T-helper 1 cell treated with Interleukin-12 subunit alpha and Interleukin-12 subunit beta and Interleukin-4 antibody, amounts not matched to agents 30 μg/mL and 1 μg/mL, for 36 hours (primary cell): Measurements from ENCODE around the gene PAN3.
A peak's percentile ranks its signal among the peaks of the same experiment; 100 is the strongest.
"Not testable (repeated sequence)": the region's sequence is repeated elsewhere in the genome, so short reads cannot be mapped to it uniquely, and the experiment has no call there.

Experiments
- H3K27ac Mint-ChIP-seq: one replicate; pipeline ENCODE4 v1.8.0; 2021; ENCODE audit warnings: mild to moderate bottlenecking, mixed read lengths
- H3K27me3 Mint-ChIP-seq: one replicate; pipeline ENCODE4 v1.8.0; 2021; ENCODE audit warnings: low read depth, mixed read lengths
- H3K36me3 Mint-ChIP-seq: one replicate; pipeline ENCODE4 v1.8.0; 2021; ENCODE audit warnings: low read depth, mixed read lengths
- H3K4me1 Mint-ChIP-seq: one replicate; pipeline ENCODE4 v1.8.0; 2021; ENCODE audit warnings: low read depth, mixed read lengths
- H3K4me3 Mint-ChIP-seq: one replicate; pipeline ENCODE4 v1.8.0; 2021; ENCODE audit warnings: mild to moderate bottlenecking, moderate library complexity, mixed read lengths
- H3K9me3 Mint-ChIP-seq: one replicate; pipeline ENCODE4 v1.8.0; 2021; ENCODE audit warnings: mixed read lengths

PAN3 gene

DNA sequence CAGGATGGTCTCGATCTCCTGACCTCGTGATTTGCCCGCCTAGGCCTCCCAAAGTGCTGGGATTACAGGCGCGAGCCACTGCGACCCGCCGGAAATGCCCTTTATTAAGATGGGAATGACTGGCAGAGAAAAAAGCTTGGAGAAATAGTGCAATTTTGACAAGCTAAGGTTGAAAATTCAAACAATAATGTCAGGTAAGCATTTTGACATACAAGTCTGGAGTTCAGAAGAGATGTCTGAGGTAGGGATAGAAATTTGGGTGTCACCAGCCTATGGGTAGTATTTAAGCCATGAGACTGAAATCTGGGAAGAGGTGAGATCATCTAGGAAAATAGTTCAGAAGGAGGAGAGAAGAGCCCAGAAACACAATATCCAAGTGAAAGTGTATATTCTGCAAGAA lies 17.1 kb upstream of the PAN3 start:
- no peak overlapping the region for H3K4me3 Mint-ChIP-seq
- no peak overlapping the region for H3K27ac Mint-ChIP-seq
- H3K9me3 Mint-ChIP-seq = no peaks in the 10 kb centered on the region
- H3K36me3 Mint-ChIP-seq = no peaks in the 10 kb centered on the region
- H3K27me3 Mint-ChIP-seq = peaks cover 21% of the 10 kb centered on the region
- peaks cover 5% of the 10 kb centered on the region for H3K4me1 Mint-ChIP-seq

- Mint-ChIP-seq H3K27ac (no peak overlapping the region), H3K4me1 (no peaks in the 10 kb centered on the region), H3K4me3 (no peak overlapping the region)
Measured at GRCh38 chr13:28128030-28128429, 10.3 kb upstream of the PAN3 start.

DNA sequence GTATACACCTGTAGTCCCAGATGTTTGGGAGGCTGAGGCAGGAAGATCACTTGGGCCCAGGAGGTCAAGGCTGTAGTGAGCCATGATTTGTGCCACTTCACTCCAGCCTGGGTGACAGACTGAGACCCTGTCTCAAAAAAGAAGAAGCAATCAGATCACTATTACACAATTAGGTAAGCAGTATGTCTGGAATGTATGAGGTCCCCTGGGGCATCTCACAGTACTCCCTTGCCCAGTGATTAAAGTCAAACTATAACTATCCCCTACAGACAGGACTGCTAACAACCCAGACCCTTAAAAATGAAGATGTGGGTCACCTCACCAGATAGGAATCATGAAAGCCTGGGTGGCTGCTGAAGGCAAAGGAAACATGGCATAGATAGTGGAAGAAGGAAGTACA lies 9.4 kb upstream of the PAN3 start:
- H3K9me3 Mint-ChIP-seq = no peaks in the 10 kb centered on the region
- H3K36me3 Mint-ChIP-seq = no peaks in the 10 kb centered on the region
- no peak overlapping the region for H3K27ac Mint-ChIP-seq
- H3K4me1 Mint-ChIP-seq = no peaks in the 10 kb centered on the region
- no peak overlapping the region for H3K4me3 Mint-ChIP-seq
- H3K27me3 Mint-ChIP-seq = peaks cover 11% of the 10 kb centered on the region

More at GRCh38 chr13:28128030-28128429, 10.3 kb upstream of the PAN3 start:
- Mint-ChIP-seq H3K27me3 (peaks cover 11% of the 10 kb centered on the region), H3K9me3 (no peaks in the 10 kb centered on the region), H3K36me3 (no peaks in the 10 kb centered on the region)

DNA sequence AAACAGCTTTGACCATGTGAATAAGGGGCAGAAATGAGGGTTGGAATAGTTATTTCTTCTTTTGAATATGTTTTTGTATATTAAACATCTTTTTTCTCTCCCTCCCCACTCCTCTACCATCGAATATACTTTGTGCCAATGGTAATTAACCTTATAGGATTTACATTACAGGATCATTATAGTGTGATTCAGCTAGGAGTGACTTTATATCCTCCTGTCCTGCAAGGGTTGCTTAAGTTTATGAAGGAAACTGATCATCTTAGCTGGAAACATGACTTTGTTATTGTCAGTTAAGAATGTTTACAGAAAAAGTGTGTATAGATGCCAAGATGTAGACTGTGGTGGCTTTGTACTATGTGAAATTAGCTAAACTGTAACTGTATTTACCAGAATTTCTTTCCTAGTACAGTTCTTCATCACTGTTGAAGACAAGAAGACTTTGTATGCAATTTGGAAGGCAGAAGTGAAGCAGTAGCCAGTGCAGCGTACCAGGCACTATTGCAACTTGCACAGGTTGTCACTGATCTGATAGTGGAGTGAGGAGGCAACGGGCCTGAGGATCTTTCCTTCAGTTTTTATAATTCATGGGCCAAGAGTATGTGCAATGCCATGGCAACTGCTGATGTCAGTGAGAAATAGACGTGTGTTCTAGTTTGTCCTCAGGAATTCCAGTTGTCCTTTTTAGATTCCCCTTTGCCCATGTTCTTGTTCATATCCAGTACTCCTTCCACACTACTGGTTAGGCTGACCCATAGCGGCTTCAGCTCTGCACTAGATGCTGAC lies 8.2 kb upstream of the PAN3 start:
- Mint-ChIP-seq H3K4me3 (no peak overlapping the region), H3K9me3 (no peaks in the 10 kb centered on the region), H3K36me3 (no peaks in the 10 kb centered on the region), H3K27me3 (peaks cover 11% of the 10 kb centered on the region), H3K27ac (no peak overlapping the region), H3K4me1 (no peaks in the 10 kb centered on the region)

- Mint-ChIP-seq H3K27me3 (peaks cover 11% of the 10 kb centered on the region), H3K36me3 (no peaks in the 10 kb centered on the region), H3K9me3 (no peaks in the 10 kb centered on the region), H3K4me3 (no peak overlapping the region), H3K27ac (no peak overlapping the region), H3K4me1 (no peaks in the 10 kb centered on the region)
Measured at GRCh38 chr13:28131646-28132045, 6.7 kb upstream of the PAN3 start.

GRCh38 chr13:28136916-28137315 lies 1.4 kb upstream of the PAN3 start:
- Mint-ChIP-seq H3K27me3 (no peaks in the 10 kb centered on the region), H3K36me3 (peaks cover 5% of the 10 kb centered on the region), H3K4me3 (peak overlapping the region; percentile 90), H3K4me1 (peaks cover 25% of the 10 kb centered on the region), H3K27ac (peak overlapping the region; percentile 98), H3K9me3 (no peaks in the 10 kb centered on the region)

DNA sequence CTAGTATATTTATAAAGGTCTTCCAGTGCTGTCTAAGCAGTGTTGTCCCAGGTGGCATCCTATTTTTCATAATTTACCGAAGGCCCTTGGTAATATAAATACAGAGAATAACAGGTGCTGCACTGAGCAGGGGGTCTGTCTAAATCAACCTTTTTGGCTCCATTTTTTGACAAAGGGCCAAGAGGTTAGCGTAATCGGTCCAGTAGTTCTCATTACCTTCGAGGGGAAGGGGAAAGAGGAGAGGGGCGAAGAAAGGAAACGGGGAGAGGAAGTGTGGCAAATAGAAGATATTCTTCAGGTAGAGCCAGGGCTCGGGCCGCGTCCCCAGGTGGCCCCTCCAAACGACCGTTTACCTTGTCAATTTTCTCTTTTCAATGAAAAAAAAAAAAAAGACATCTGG lies 749 bp upstream of the PAN3 start:
- H3K27me3 Mint-ChIP-seq = no peaks in the 10 kb centered on the region
- peaks cover 27% of the 10 kb centered on the region for H3K4me1 Mint-ChIP-seq
- H3K27ac Mint-ChIP-seq = peak overlapping the region; percentile 98
- H3K4me3 Mint-ChIP-seq = peak overlapping the region; percentile 90
- no peaks in the 10 kb centered on the region for H3K9me3 Mint-ChIP-seq
- peaks cover 5% of the 10 kb centered on the region for H3K36me3 Mint-ChIP-seq

DNA sequence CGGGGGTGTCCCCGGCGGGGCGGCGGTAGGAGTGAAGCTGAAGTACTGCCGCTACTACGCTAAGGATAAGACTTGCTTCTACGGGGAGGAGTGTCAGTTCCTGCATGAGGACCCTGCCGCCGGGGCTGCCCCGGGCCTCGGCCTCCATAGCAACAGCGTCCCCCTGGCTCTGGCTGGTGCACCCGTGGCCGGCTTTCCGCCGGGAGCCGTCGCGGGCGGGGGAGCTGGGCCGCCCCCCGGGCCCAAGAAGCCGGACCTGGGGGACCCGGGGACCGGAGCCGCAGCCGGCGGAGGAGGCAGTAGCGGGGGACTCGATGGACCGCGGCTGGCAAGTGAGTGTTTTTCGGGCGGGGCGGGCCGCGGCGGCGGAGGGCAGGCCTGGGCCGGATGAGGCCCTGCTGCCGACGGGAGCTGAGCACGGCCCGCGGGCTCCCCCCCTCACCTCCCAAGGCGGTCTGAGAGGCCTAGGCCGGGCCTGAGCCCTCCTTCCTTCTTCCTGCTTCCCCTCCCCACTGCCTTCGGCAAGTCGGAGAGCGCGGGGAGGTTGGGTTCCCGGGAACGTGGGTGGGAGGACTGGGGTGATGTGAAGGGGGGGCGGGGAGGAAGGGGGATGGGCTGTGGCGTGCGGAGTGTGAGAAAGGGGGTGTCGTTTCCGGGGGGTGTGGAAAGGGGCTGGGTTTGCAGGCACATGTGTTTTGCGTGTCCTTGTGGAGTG lies 568 bp downstream of the PAN3 start:
- no peaks in the 10 kb centered on the region for H3K27me3 Mint-ChIP-seq
- H3K27ac Mint-ChIP-seq = peak overlapping the region; percentile 88
- peaks cover 5% of the 10 kb centered on the region for H3K36me3 Mint-ChIP-seq
- no peaks in the 10 kb centered on the region for H3K9me3 Mint-ChIP-seq
- H3K4me1 Mint-ChIP-seq = peaks cover 31% of the 10 kb centered on the region
- H3K4me3 Mint-ChIP-seq = peak overlapping the region; percentile 88

DNA sequence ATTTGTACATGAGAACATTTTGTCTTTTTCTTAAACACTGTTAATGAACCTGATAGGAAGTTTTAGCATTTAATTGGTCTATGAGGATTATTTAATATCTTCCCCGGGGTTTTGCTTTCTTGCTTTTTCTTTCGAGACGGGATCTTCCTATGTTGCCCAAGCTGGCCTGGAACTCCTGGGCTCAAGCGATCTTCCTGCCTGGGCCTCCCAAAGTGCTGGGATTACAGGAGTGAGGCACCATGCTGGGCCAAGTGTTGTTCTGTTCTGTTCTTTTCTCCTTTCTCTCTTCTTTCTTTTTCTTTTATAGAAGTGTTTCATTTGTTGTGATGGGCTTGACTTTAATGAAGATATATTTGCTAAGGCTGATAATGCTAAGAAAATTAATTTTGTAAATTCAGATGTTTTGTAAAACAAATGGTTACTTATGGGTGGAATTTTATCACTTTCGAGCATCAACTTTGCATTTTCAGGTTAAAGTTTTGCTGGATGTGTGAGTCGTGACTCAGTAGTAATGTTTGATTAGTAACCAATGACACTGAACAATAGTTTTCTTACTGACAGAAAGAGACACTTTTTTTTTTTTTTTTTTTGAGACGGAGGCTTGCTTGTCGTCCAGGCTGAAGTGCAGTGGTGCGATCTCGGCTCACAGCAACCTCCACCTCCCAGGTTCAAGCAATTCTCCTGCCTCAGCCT lies 2.2 kb downstream of the PAN3 start:
- H3K27me3 Mint-ChIP-seq = no peaks in the 10 kb centered on the region
- H3K9me3 Mint-ChIP-seq = no peaks in the 10 kb centered on the region
- peak overlapping the region; percentile 88 for H3K4me3 Mint-ChIP-seq
- H3K4me1 Mint-ChIP-seq = peaks cover 31% of the 10 kb centered on the region
- H3K27ac Mint-ChIP-seq = no peak overlapping the region
- H3K36me3 Mint-ChIP-seq = peaks cover 5% of the 10 kb centered on the region

DNA sequence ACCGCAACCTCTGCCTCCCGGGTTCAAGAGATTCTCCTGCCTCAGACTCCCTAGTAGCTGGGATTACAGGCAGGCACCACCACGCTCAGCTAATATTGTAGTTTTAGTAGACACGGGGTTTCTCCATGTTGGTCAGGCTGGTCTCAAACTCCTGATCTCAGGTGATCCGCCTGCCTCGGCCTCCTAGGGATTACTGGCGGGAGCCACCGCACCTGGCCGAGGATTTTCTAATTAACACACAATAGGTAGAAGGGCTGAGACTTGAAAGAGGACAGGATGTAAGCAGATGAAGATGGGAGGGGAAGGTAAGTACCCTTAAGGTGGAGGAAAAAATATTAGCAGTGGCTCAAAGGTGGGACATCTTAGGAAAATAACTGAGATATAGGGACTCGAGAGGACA lies 3.2 kb downstream of the PAN3 start:
- H3K27ac Mint-ChIP-seq, H3K36me3 Mint-ChIP-seq, H3K4me3 Mint-ChIP-seq, H3K9me3 Mint-ChIP-seq, H3K27me3 Mint-ChIP-seq: not testable (repeated sequence)
- peaks cover 31% of the 10 kb centered on the region for H3K4me1 Mint-ChIP-seq

- Mint-ChIP-seq H3K36me3 (peaks cover 4% of the 10 kb centered on the region), H3K9me3 (no peaks in the 10 kb centered on the region), H3K27me3 (no peaks in the 10 kb centered on the region), H3K27ac (no peak overlapping the region), H3K4me3 (no peak overlapping the region), H3K4me1 (peaks cover 17% of the 10 kb centered on the region)
Measured at GRCh38 chr13:28145049-28145448, 6.7 kb downstream of the PAN3 start.

DNA sequence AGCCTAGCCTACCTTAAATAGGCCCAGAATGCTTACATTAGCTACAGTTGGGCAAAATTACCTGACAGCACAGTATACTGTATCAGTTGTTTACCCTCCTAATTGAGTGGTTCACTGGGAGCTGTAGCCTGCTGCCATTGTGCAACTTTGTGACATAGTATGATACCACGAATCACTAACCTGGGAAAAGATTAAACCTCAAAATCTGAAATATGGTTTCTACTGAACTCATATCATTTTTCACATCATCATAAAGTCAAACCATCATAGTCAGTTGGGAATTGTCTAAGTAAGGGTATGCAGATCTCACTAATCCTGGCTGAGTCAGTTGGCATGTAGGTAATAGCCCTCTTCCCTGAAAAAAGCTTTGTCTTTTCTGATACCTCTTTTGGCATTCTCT lies 9.2 kb downstream of the PAN3 start:
- Mint-ChIP-seq H3K4me1 (peaks cover 6% of the 10 kb centered on the region), H3K4me3 (no peak overlapping the region), H3K9me3 (no peaks in the 10 kb centered on the region), H3K36me3 (peaks cover 3% of the 10 kb centered on the region), H3K27ac (no peak overlapping the region), H3K27me3 (no peaks in the 10 kb centered on the region)

GRCh38 chr13:28159057-28159456 lies 20.7 kb downstream of the PAN3 start:
- peaks cover 2% of the 10 kb centered on the region for H3K4me1 Mint-ChIP-seq
- no peaks in the 10 kb centered on the region for H3K27me3 Mint-ChIP-seq
- no peak overlapping the region for H3K4me3 Mint-ChIP-seq
- no peak overlapping the region for H3K27ac Mint-ChIP-seq
- peaks cover 27% of the 10 kb centered on the region for H3K9me3 Mint-ChIP-seq
- peaks cover 22% of the 10 kb centered on the region for H3K36me3 Mint-ChIP-seq

DNA sequence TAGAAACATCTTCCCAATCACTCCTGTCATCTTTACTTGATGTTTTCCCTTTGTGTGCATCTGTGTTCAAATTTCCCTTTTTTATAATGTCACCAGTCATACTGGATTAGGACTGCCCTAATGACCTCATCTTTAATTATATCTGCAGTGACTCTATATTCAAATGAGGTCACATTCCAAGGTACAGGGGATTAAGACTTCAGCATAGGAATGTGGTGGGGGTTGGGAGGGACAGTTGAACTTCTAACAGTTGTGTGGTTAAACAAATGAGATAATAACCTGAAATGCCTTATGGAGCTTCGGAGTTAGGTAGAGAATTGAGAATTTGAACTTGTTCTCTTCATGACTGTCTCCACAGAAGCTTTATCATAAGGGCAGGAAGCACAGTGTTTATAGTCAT lies 23.0 kb downstream of the PAN3 start:
- Mint-ChIP-seq H3K4me1 (peaks cover 2% of the 10 kb centered on the region), H3K27me3 (no peaks in the 10 kb centered on the region), H3K9me3 (peaks cover 20% of the 10 kb centered on the region), H3K4me3 (no peak overlapping the region), H3K27ac (no peak overlapping the region), H3K36me3 (peaks cover 15% of the 10 kb centered on the region)

DNA sequence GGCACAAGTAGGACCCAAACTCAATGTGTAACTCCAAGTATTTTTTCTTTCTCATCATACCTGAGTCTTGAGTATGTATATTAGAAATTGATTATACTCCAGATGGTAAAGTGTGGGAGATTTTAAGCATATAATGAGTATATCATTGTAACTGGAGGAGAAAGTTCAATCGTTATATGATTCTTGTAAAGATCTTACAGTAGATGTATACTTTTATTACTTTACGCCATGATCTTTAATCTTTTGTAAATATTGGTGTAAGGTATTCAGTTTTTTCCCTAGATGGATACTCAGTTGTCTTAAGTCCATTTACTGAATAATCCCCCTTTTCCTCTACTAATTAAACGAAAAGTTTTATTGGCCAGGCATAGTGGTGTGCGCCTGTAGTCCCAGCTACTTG lies 25.2 kb downstream of the PAN3 start:
- no peak overlapping the region for H3K4me3 Mint-ChIP-seq
- H3K4me1 Mint-ChIP-seq = peaks cover 2% of the 10 kb centered on the region
- no peaks in the 10 kb centered on the region for H3K36me3 Mint-ChIP-seq
- peaks cover 4% of the 10 kb centered on the region for H3K9me3 Mint-ChIP-seq
- H3K27ac Mint-ChIP-seq = no peak overlapping the region
- no peaks in the 10 kb centered on the region for H3K27me3 Mint-ChIP-seq
